H1 (cell line): ENCODE results near the gene DPYD. TPM values are rescaled to one million over a fixed set of nuclear protein-coding genes. Genes with fewer than 3 reads are reported as not detected.

Source experiments
- EZH2 ChIP-seq: fragments of 200-600 bp; sonication (generic); IDR thresholded peaks from 2 replicates; pipeline ENCODE4 v1.7.1; 2012; ENCODE audit warnings: low read depth, mild to moderate bottlenecking, moderate library complexity, low read length, inconsistent platforms; ENCODE audit not compliant: severe bottlenecking
- JUN ChIP-seq: IDR thresholded peaks from 2 replicates; pipeline ENCODE4 v1.6.1; 2011; ENCODE audit warnings: low read depth, mild to moderate bottlenecking, improper control_type of control experiment, low read length
- JUND ChIP-seq: IDR thresholded peaks from 2 replicates; pipeline ENCODE4 v1.6.1; 2011; ENCODE audit warnings: mild to moderate bottlenecking, improper control_type of control experiment, low read length
- RBBP5 ChIP-seq: IDR thresholded peaks from 2 replicates; pipeline ENCODE4 v1.7.1; 2012; ENCODE audit warnings: low read depth, mild to moderate bottlenecking, inconsistent platforms, low read length, moderate library complexity, borderline replicate concordance
- SIN3A ChIP-seq, 2 experiments: IDR thresholded peaks in 1 of 2; conservative IDR thresholded peaks in 1 of 2; 2 replicates each; pipeline ENCODE4 v1.6.1; 2011 to 2012; ENCODE audit warnings: low read length in 2 of 2, improper control_type of control experiment in 1 of 2, low read depth in 1 of 2, mild to moderate bottlenecking in 1 of 2
- SIRT6 ChIP-seq: IDR thresholded peaks from one replicate; pipeline ENCODE4 v1.7.1; 2012; ENCODE audit warnings: low read length, inconsistent platforms
- TAF1 ChIP-seq: IDR thresholded peaks from 2 replicates; pipeline ENCODE4 v1.6.1; 2011; ENCODE audit warnings: mild to moderate bottlenecking, low read depth, low read length
- polyA plus RNA-seq, 7 experiments: library from polyadenylated mRNA; depleted of rRNA in 3 of 7; stranded (reverse) in 5 of 7; unstranded in 2 of 7; fragments of >200 nt in 5 of 7; fragments of 200-250 nt in 2 of 7; gene quantifications; 1 replicate in 5 of 7; 2 replicates in 1 of 7; 4 replicates in 1 of 7; pipeline versions ENCODE4 v1.2.1 to v1.2.3, GENCODE V29; 2011 to 2013; ENCODE audit warnings: missing spikeins in 2 of 7, mixed read lengths in 2 of 7
- total RNA-seq: library from RNA; stranded (reverse); fragmentation: NEBNext Ultra II Directional; extraction: Animal tissue kit (Norgen Biotek cat#: 25700); gene quantifications from 2 replicates; pipeline ENCODE4 v1.2.1, GENCODE V29; 2021

The DPYD gene
- total and polyA plus RNA-seq, 2 of the 8 experiments (the other 6 are each of a cell fraction or from before 2014, with no cell fraction given) = 0.29 to 0.73 TPM

DNA sequence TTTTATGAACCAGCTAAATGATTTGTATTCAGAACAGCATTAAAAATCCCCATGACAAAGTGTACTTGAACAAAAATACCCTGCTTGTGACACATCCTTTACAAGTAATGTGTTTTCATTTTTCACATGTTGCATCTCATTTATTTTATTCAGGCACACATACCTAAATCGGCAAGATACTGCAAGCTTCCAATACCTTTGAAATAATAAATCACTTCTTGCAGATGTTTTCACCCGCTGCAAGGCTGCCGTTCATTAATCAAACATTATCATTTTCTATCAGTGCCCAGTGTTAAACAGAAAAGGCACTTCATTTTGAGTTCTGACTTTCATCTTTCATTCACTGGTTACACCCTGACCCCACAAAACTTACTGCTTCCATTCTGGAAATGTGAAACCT, 269.6 kb downstream of the DPYD start (continued):
- no peak for TF ChIP-seq EZH2
- no peak for TF ChIP-seq SIN3A (conservative IDR thresholded peaks at IDR 0.05 in 1 of 2, IDR thresholded peaks at IDR 0.05 in 1 of 2; ENCODE audit: low read depth in 1 of 2, low read length in 2 of 2)
- TF ChIP-seq JUND = no peak
- TF ChIP-seq RBBP5 = no peak
- TF ChIP-seq SIRT6 = no peak
- TF ChIP-seq JUN = no peak
- TF ChIP-seq TAF1 = no peak
